Testis (tissue), 2 donors: Measurements from ENCODE around the gene TPRN.

Experiments
- CTCF ChIP-seq, 3 experiments: fragments of 450-650 bp in 2 of 3; fragments of 200-600 bp in 1 of 3; sonication (generic) in 1 of 3; IDR thresholded peaks; one replicate each; pipeline ENCODE4 v1.5.1; 2016 to 2019; ENCODE audit warnings: antibody characterized with exemption in 3 of 3, mild to moderate bottlenecking in 2 of 3, moderate library complexity in 1 of 3
- POLR2A ChIP-seq: fragments of 450-650 bp; IDR thresholded peaks from one replicate; pipeline ENCODE4 v1.6.1; 2017; ENCODE audit warnings: antibody characterized with exemption, mild to moderate bottlenecking, moderate library complexity

- TF ChIP-seq CTCF (IDR thresholded peaks at IDR 0.05), result no peak
- TF ChIP-seq POLR2A, result no peak
Measured at GRCh38 chr9:137219757-137220316, 19.3 kb upstream of the TPRN start.
